Activated CD8-positive, alpha-beta T cell treated with anti-CD3 and anti-CD28 coated beads for 36 hours (primary cell): ENCODE data around the gene CCDC200. TPM values are rescaled to one million over a fixed set of nuclear protein-coding genes. Genes with fewer than 3 reads are reported as not detected.
"Not testable (repeated sequence)": the region's sequence is repeated elsewhere in the genome, so short reads cannot be mapped to it uniquely, and the experiment has no call there.

Experiments used
- ATAC-seq: fragments of 200-7000 bp; cut with Tn5 transposase; one replicate; pipeline ENCODE4 v1.10.0; 2021; ENCODE audit warnings: mild to moderate bottlenecking, moderate library complexity
- CTCF ChIA-PET: fragments of 350-600 bp; sonication (Branson Sonifier 250); formaldehyde crosslinking; loops from one replicate; lab custom pipeline; 2021; ENCODE audit warnings: antibody characterized with exemption; lab: Charles Lee
- POLR2A ChIA-PET: fragments of 350-600 bp; sonication (Branson Sonifier 250); formaldehyde crosslinking; loops from one replicate; lab custom pipeline; 2021; ENCODE audit warnings: antibody characterized with exemption; lab: Charles Lee
- DNase-seq: peaks from one replicate; pipeline ENCODE4 v3.0.0-alpha.2; 2020
- H3K27ac Mint-ChIP-seq: one replicate; pipeline ENCODE4 v1.8.0; 2021; ENCODE audit warnings: mild to moderate bottlenecking, mixed read lengths
- H3K27me3 Mint-ChIP-seq: one replicate; pipeline ENCODE4 v1.8.0; 2021; ENCODE audit warnings: mixed read lengths
- H3K36me3 Mint-ChIP-seq: one replicate; pipeline ENCODE4 v1.8.0; 2021; ENCODE audit warnings: low read depth, mixed read lengths
- H3K4me1 Mint-ChIP-seq: one replicate; pipeline ENCODE4 v1.8.0; 2021; ENCODE audit warnings: low read depth, mixed read lengths
- H3K4me3 Mint-ChIP-seq: one replicate; pipeline ENCODE4 v1.8.0; 2021; ENCODE audit warnings: mild to moderate bottlenecking, moderate library complexity, mixed read lengths
- H3K9me3 Mint-ChIP-seq: one replicate; pipeline ENCODE4 v1.8.0; 2021; ENCODE audit warnings: mixed read lengths
- intact Hi-C: fragments of 100-400 bp; cut with micrococcal nuclease; formaldehyde crosslinking; loops from one replicate; pipeline ENCODE4 v1.10.0; 2022
- total RNA-seq, 2 experiments: library from RNA; stranded (reverse); gene quantifications; one replicate each; pipeline ENCODE4 v1.2.3, GENCODE V29; 2021
- TF ChIP-seq, protein P1 (sequence below): fragments of 200-600 bp; IDR thresholded peaks from one replicate; pipeline ENCODE4 v1.8.0; 2022; ENCODE audit warnings: antibody characterized with exemption, mild to moderate bottlenecking

The CCDC200 gene
- total RNA-seq, 2 experiments from 2014 or later, result not detected

DNA sequence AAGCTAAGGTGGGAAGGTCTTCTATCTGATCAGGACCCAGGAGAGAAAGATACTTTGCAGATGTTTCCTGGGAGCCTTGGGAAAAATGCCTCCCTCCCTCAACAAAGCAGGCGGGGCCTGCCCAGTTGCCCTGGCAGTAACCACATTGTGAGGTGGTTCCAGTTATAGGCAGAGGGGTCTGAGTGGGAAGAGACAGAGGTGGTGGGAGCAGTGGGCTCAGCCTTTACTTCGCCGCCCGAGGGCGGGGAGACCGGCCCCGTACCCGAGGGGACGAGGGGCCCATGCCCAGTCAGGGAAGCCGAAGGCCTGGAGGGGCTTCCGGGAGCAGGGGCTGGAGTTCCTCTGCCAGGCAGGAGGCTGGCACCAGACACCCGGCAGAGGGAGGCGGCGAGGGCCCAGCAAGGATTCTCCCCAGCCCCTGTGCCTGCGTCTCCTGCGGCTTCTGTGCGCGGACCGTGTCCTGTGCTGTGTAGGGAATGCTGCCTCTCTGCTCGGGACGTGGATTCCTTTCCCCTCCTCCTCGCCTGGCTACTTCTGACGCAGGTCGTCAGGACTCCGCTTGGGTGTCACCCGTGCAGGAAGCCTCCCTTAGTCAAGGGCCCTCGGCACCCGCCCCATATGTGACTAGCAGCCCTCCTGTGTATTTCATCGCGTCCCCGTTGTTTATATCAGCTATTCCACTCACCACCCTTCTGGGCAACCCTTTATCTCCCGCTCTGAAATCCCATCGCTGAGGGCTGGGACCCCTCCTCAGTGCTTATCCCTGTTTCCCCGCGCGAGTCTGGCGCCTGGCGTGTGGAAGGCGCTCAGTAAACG is 3.0 kb upstream of the CCDC200 start:
- H3K27me3 Mint-ChIP-seq, CTCF ChIA-PET, H3K36me3 Mint-ChIP-seq, H3K4me1 Mint-ChIP-seq, H3K27ac Mint-ChIP-seq, H3K4me3 Mint-ChIP-seq, POLR2A ChIA-PET, DNase-seq, ATAC-seq, H3K9me3 Mint-ChIP-seq, intact Hi-C loops: not testable (repeated sequence)

DNA sequence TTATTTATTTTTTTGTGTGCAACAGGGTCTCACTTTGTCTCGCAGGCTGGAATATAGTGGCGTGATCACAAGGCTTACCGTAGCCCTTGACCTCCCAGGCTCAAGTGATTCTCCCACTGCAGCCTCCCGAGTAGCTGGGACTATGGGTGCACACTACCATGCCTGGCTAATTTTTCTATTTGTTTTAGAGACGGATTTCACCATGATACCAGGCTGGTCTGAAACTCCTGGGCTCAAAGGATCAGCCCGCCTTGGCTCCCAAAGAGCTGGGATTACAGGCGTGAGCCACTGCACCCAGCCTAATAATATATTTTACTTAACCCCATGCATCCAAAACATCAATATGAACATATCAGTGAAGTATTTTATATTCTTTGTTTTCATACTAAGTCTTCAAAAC is 2.0 kb downstream of the CCDC200 start:
- peaks cover 1% of the 10 kb centered on the region for H3K4me1 Mint-ChIP-seq
- no peak overlapping the region for H3K4me3 Mint-ChIP-seq
- ATAC-seq (no peak), DNase-seq (no peak)
- TF ChIP-seq, protein P1, sequence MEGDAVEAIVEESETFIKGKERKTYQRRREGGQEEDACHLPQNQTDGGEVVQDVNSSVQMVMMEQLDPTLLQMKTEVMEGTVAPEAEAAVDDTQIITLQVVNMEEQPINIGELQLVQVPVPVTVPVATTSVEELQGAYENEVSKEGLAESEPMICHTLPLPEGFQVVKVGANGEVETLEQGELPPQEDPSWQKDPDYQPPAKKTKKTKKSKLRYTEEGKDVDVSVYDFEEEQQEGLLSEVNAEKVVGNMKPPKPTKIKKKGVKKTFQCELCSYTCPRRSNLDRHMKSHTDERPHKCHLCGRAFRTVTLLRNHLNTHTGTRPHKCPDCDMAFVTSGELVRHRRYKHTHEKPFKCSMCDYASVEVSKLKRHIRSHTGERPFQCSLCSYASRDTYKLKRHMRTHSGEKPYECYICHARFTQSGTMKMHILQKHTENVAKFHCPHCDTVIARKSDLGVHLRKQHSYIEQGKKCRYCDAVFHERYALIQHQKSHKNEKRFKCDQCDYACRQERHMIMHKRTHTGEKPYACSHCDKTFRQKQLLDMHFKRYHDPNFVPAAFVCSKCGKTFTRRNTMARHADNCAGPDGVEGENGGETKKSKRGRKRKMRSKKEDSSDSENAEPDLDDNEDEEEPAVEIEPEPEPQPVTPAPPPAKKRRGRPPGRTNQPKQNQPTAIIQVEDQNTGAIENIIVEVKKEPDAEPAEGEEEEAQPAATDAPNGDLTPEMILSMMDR, result no peak
- H3K27me3 Mint-ChIP-seq, result no peaks in the 10 kb centered on the region
- intact Hi-C loops, result no loop called here
- CTCF ChIA-PET, result interaction anchor here (0.6 kb wide), 1 partner anchor 202 kb away, joined by 3 read pairs; no protein-coding TSS in a partner anchor
- H3K9me3 Mint-ChIP-seq, result no peaks in the 10 kb centered on the region
- H3K36me3 Mint-ChIP-seq, result peaks cover 3% of the 10 kb centered on the region
- POLR2A ChIA-PET, result interaction anchor here (2.2 to 3.3 kb wide), 2 partner anchors 10 to 90 kb away, joined by 10 to 13 read pairs; no protein-coding TSS in a partner anchor
- no peak overlapping the region for H3K27ac Mint-ChIP-seq

DNA sequence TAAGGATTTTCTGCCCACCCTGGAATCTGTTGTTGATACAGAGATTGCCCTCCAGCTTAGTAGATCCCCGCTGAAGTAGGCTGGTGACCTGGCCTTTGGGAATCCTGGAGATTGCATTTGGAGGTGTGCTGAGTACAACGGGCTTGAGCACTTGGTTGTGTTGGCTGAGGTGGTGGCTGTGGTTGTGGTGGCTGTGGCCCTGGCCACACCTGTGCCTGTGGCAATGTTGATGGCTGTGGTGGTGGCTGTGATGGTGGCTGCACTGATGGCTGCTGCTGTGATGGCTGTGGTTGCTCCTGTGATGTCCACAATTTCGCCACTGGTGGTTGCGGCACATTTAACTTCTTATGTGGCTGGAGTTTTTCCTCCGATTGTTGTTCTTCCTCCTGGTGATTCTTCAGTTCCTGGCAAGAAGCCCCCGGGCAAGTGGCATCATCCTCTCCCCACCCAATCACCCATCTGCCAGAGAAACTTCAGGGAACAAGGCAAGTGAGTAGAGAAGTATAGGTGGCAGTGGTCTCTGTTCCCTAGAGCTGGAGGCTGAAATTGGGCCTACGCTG is 4.2 kb downstream of the CCDC200 start:
- intact Hi-C loops, result no loop called here
- ChIA-PET POLR2A (interaction anchor here (1.1 to 9.6 kb wide), 3 partner anchors 8 to 92 kb away, joined by 4 to 113 read pairs (median 13); no protein-coding TSS in a partner anchor), CTCF (no interaction called here)
- Mint-ChIP-seq H3K9me3 (no peaks in the 10 kb centered on the region), H3K4me3 (no peak overlapping the region), H3K27ac (no peak overlapping the region), H3K36me3 (peaks cover 3% of the 10 kb centered on the region), H3K4me1 (peaks cover 4% of the 10 kb centered on the region), H3K27me3 (no peaks in the 10 kb centered on the region)
- TF ChIP-seq, protein P1, result no peak
- ATAC-seq (no peak), DNase-seq (no peak)

DNA sequence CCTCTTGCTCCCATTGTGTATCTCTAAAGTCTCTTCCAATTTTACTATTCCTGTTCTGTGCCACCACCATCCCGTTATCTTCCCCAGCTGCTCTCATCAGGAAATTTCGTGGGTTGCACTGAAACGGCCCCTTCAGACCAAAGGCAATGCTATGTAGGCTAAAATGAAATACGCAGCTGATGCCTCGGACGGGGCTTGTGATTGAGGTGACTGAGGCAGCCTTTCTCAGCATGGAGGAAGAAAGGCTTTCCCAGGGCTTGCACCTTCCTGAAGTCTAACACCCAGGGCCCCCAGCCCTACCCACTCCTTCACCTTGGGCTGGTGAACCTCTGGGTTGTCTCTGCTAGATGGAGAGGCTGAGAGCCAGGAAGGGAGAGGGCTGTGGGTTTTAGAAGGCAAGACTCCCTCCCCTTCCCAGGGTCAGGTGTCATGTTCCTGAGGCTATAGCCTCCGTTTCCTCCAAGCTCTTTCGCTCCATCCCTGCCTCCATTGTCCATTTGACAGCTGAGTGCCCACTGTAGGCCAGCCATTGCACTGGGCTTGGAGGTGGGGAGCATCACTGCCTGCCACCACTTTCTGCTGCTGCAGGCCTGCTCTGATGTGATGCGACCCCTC is 7.8 kb downstream of the CCDC200 start:
- TF ChIP-seq, protein P1, result no peak
- peaks cover 27% of the 10 kb centered on the region for H3K4me1 Mint-ChIP-seq
- H3K27ac Mint-ChIP-seq, result no peak overlapping the region
- ChIA-PET CTCF (no interaction called here), POLR2A (interaction anchor here (9.6 kb wide), 1 partner anchor 95 kb away, joined by 113 read pairs; no protein-coding TSS in a partner anchor)
- H3K9me3 Mint-ChIP-seq, result no peaks in the 10 kb centered on the region
- no peaks in the 10 kb centered on the region for H3K27me3 Mint-ChIP-seq
- DNase-seq (no peak), ATAC-seq (no peak)
- intact Hi-C loops, result no loop called here
- H3K4me3 Mint-ChIP-seq, result no peak overlapping the region
- H3K36me3 Mint-ChIP-seq, result peaks cover 18% of the 10 kb centered on the region

DNA sequence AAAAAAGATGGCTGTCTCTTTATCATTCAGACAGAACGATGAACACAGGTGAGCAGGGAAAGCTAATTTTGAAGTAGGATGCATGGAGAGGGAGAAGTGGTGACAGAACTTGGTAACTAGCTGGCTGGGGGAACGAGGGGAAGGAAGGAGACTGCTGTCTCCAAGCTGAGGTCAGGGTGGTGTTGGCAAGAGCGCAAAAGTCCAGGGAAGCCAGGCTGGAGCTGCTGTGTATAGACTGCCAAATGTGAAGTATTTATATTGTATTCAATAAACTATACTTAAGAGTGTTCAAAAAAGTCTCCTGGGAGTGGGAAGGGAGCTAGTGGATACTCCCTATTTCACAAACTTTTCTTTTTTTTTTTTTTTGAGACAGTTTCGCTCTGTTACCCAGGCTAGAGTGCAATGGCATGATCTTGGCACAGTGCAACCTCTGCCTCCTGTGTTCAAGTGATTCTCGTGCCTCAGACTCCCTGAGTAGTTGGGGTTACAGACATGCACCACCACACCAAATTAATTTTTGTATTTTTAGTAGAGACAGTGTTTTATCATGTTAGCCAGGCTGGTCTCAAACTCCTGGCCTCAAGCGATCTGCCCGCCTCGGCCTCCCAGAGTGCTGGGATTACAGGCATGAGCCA is 8.6 kb downstream of the CCDC200 start:
- CTCF ChIA-PET, result no interaction called here
- Mint-ChIP-seq H3K4me3 (no peak overlapping the region), H3K36me3 (peaks cover 22% of the 10 kb centered on the region), H3K27me3 (no peaks in the 10 kb centered on the region), H3K9me3 (no peaks in the 10 kb centered on the region), H3K27ac (no peak overlapping the region), H3K4me1 (peaks cover 27% of the 10 kb centered on the region)
- DNase-seq (no peak), ATAC-seq (no peak)
- intact Hi-C loops, result loop anchor here (10.0 kb wide), 1 partner anchor 205 kb away; no protein-coding TSS in a partner anchor
- TF ChIP-seq, protein P1, result no peak
- POLR2A ChIA-PET, result interaction anchor here (9.6 kb wide), 1 partner anchor 96 kb away, joined by 113 read pairs; no protein-coding TSS in a partner anchor
